ENCODE measurements around the gene SPRN.

- TF ChIP-seq CTCF (conservative IDR thresholded peaks at IDR 0.05 in 1 of 2, IDR thresholded peaks at IDR 0.05 in 1 of 2; ENCODE audit: extremely low read depth in 1 of 2, insufficient read depth in 1 of 2, low read depth in 1 of 2, low read length in 2 of 2) (no peak), EZH2 (IDR thresholded peaks at IDR 0.05; ENCODE audit: borderline replicate concordance, low read length) (no peak)
Observed at GRCh38 chr10:133464582-133465031, 40.2 kb upstream of the SPRN start.
